Measurements from ENCODE around the gene PLXNA2. TPM values are rescaled to one million over a fixed set of nuclear protein-coding genes. Genes with fewer than 3 reads are reported as not detected.

The PLXNA2 gene
- total RNA-seq, 2 donors from 2014 or later, result 7.3 to 8.9 TPM

DNA sequence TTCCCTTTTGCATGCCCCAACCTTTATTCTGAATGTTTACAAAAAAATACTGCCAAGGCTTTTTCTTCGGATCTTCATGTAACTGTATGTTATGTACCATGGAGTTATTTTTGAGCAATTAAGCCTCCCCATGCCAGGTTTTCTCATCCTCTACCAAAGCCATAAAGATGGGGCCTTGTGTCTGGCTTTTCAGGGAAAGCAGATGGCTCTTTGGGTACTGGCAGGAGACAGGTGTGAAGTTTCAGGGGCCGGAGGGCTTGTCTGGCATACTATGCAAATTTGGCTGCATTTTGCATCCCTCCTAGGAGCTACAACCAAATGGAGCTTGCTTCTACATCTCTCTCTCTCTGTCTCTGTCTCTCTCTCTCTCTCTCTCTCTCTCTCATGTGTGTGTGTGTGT lies 28.1 kb upstream of the PLXNA2 start:
- Histone ChIP-seq H3K9me3 (no peaks in the 10 kb centered on the region), H3K4me3 (no peak overlapping the region), H3K27ac (no peak overlapping the region), H3K36me3 (no peaks in the 10 kb centered on the region), H3K4me1 (replicated peaks) (no peaks in the 10 kb centered on the region), H3K27me3 (replicated peaks; ENCODE audit: insufficient read depth) (no peaks in the 10 kb centered on the region)
- intact Hi-C loops (cut with DNase I), result no loop called here
- DNase-seq (ENCODE audit: low spot score), result no peak
- TF ChIP-seq, protein P1, sequence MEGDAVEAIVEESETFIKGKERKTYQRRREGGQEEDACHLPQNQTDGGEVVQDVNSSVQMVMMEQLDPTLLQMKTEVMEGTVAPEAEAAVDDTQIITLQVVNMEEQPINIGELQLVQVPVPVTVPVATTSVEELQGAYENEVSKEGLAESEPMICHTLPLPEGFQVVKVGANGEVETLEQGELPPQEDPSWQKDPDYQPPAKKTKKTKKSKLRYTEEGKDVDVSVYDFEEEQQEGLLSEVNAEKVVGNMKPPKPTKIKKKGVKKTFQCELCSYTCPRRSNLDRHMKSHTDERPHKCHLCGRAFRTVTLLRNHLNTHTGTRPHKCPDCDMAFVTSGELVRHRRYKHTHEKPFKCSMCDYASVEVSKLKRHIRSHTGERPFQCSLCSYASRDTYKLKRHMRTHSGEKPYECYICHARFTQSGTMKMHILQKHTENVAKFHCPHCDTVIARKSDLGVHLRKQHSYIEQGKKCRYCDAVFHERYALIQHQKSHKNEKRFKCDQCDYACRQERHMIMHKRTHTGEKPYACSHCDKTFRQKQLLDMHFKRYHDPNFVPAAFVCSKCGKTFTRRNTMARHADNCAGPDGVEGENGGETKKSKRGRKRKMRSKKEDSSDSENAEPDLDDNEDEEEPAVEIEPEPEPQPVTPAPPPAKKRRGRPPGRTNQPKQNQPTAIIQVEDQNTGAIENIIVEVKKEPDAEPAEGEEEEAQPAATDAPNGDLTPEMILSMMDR (IDR thresholded peaks at IDR 0.05), result no peak
- no peak for TF ChIP-seq POLR2AphosphoS5 (IDR thresholded peaks at IDR 0.05)
- TF ChIP-seq POLR2A (IDR thresholded peaks at IDR 0.05), result no peak
- WGBS, result 26% methylated on average over 2 of the region's 2 CpGs

DNA sequence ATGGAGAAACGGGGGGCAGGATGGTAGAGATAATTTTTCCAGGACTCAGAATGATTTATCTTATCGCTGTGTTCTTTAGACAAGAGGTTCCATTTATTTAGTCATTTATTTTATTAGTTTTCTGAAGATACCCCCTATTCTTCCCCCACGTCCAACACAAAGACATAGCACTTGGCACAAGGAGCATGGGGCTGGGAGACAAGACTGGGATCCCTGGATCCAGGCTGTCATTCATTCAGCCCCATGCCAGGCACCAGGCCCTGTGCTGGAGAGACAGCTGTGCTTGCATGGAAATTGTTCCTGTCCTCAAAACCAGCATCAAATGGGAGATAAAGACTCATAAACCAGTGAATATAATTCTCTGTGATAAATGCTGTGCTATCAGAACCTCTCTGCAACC lies 27.1 kb upstream of the PLXNA2 start:
- no peaks in the 10 kb centered on the region for H3K4me1 ChIP-seq (replicated peaks)
- H3K36me3 ChIP-seq, result no peaks in the 10 kb centered on the region
- no peaks in the 10 kb centered on the region for H3K27me3 ChIP-seq (replicated peaks; ENCODE audit: insufficient read depth)
- no peak overlapping the region for H3K4me3 ChIP-seq
- DNase-seq (ENCODE audit: low spot score), result no peak
- H3K27ac ChIP-seq, result no peak overlapping the region
- intact Hi-C loops (cut with DNase I), result no loop called here
- no peak for TF ChIP-seq POLR2AphosphoS5 (IDR thresholded peaks at IDR 0.05)
- TF ChIP-seq, protein P1 (IDR thresholded peaks at IDR 0.05), result no peak
- no peak for TF ChIP-seq POLR2A (IDR thresholded peaks at IDR 0.05)
- H3K9me3 ChIP-seq, result no peaks in the 10 kb centered on the region
- 47% methylated on average over 3 of the region's 3 CpGs for WGBS

DNA sequence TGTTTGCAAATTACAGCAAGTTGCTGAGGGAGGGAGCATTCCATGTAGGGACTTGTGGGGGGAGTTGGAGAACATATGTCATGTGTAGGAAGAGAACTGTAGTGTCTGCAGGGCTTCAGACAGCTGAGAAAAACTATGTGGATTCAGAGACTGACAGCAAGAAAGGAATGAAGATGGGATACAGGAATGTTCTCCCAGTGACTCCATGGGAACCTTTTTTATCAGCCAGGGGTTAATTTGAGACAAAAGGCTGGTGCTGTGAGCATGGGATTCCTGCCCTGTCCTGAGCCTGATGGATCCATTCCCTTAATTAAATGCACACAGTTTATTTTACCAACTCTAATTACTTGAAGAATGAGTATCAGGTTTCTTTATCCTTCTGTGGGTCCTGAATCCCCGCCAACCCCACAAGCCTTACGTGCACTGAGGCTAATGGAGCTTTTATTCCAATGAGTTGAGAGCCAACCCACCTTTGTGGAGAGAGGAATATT lies 26.5 kb upstream of the PLXNA2 start:
- 35% methylated on average over 2 of the region's 2 CpGs for WGBS
- no peak for TF ChIP-seq POLR2AphosphoS5 (IDR thresholded peaks at IDR 0.05)
- TF ChIP-seq, protein P1 (IDR thresholded peaks at IDR 0.05), result no peak
- no peak for TF ChIP-seq POLR2A (IDR thresholded peaks at IDR 0.05)
- Histone ChIP-seq H3K4me1 (replicated peaks) (no peaks in the 10 kb centered on the region), H3K9me3 (no peaks in the 10 kb centered on the region), H3K27me3 (replicated peaks; ENCODE audit: insufficient read depth) (no peaks in the 10 kb centered on the region), H3K27ac (no peak overlapping the region), H3K36me3 (no peaks in the 10 kb centered on the region), H3K4me3 (no peak overlapping the region)
- intact Hi-C loops (cut with DNase I), result no loop called here
- no peak for DNase-seq (ENCODE audit: low spot score)

DNA sequence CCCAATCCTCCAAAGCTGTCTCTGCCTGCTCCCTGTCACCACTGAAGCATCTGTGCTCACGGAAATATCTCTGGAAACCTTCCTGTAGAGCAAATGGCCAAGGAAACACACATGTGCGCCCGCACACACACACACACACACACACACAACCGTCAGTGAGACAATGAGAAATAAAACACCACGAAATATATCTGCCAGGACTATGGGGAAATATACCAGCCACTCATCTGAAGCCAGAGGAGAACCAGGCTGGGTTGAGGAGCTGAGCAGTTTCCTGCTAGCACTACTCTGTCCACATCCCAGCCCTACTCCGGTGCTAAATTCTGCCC lies 25.1 kb upstream of the PLXNA2 start:
- H3K4me3 ChIP-seq, result no peak overlapping the region
- intact Hi-C loops (cut with DNase I), result no loop called here
- no peak for DNase-seq (ENCODE audit: low spot score)

More for the DNA sequence above, 25.1 kb upstream of the PLXNA2 start:
- WGBS, result 25% methylated on average over 6 of the region's 6 CpGs
- Histone ChIP-seq H3K4me1 (replicated peaks) (no peaks in the 10 kb centered on the region), H3K36me3 (no peaks in the 10 kb centered on the region), H3K27ac (no peak overlapping the region), H3K9me3 (no peaks in the 10 kb centered on the region), H3K27me3 (replicated peaks; ENCODE audit: insufficient read depth) (no peaks in the 10 kb centered on the region)
- TF ChIP-seq, protein P1 (IDR thresholded peaks at IDR 0.05), result no peak
- no peak for TF ChIP-seq POLR2AphosphoS5 (IDR thresholded peaks at IDR 0.05)
- no peak for TF ChIP-seq POLR2A (IDR thresholded peaks at IDR 0.05)
